Small intestine (tissue), 7 donors: ENCODE results near the gene HASPIN. TPM values are rescaled to one million over a fixed set of nuclear protein-coding genes. Genes with fewer than 3 reads are reported as not detected.
A peak's percentile ranks its signal among the peaks of the same experiment; 100 is the strongest.

Experiments
- DNase-seq, 2 donors: peaks; one replicate each; pipeline versions ENCODE4 v3.0.0 to v3.0.0-alpha.2; 2013
- FAIRE-seq: peaks from 2 replicates; lab custom pipeline; 2012; peaks lifted over from hg19 to GRCh38; lab: Jason Lieb, UNC
- H3K27ac ChIP-seq, 3 donors: one replicate each; pipeline ENCODE4 v1.5.1; 2013; ENCODE audit warnings: low read length in 2 of 3, mild to moderate bottlenecking in 2 of 3, control low read depth in 1 of 3, inconsistent platforms in 1 of 3, low read depth in 1 of 3, moderate library complexity in 1 of 3
- H3K27me3 ChIP-seq, 3 donors: one replicate each; pipeline ENCODE4 v1.6.1; 2013; ENCODE audit warnings: low read length in 3 of 3, inconsistent platforms in 1 of 3; ENCODE audit not compliant: control insufficient read depth in 3 of 3, insufficient read depth in 3 of 3
- H3K36me3 ChIP-seq, 3 donors: one replicate each; pipeline ENCODE4 v1.6.1; 2013; ENCODE audit warnings: low read length in 3 of 3, inconsistent platforms in 1 of 3, low read depth in 1 of 3, mild to moderate bottlenecking in 1 of 3, moderate library complexity in 1 of 3; ENCODE audit not compliant: control insufficient read depth in 3 of 3, insufficient read depth in 2 of 3
- H3K4me1 ChIP-seq, 3 donors: one replicate each; pipeline ENCODE4 v1.6.1; 2013; ENCODE audit warnings: low read length in 2 of 3, inconsistent platforms in 1 of 3, low read depth in 1 of 3, mild to moderate bottlenecking in 1 of 3, moderate library complexity in 1 of 3; ENCODE audit not compliant: control insufficient read depth in 3 of 3, insufficient read depth in 2 of 3
- H3K4me3 ChIP-seq, 3 donors: one replicate each; pipeline ENCODE4 v1.5.1; 2013; ENCODE audit warnings: low read length in 3 of 3, control low read depth in 1 of 3, inconsistent platforms in 1 of 3, low read depth in 1 of 3, mild to moderate bottlenecking in 1 of 3, moderate library complexity in 1 of 3
- H3K9me3 ChIP-seq, 2 donors: one replicate each; pipeline ENCODE4 v1.6.1; 2013; ENCODE audit warnings: low read depth in 1 of 2, low read length in 1 of 2; ENCODE audit not compliant: control insufficient read depth in 2 of 2, insufficient read depth in 1 of 2
- WGBS, 3 donors: extraction: QIAGEN DNeasy Blood & Tissue Kit; methylation state at CpG; one replicate each; pipeline ENCODE4 v1.1.7; 2013; 5-methylcytosine and 5-hydroxymethylcytosine counted together
- polyA plus RNA-seq, 4 donors: library from polyadenylated mRNA; stranded (reverse) in 3 of 4; unstranded in 1 of 4; fragments of 200-250 nt in 3 of 4; fragments of 120-200 nt in 1 of 4; gene quantifications; one replicate each; pipeline versions ENCODE4 v1.2.1 to v1.2.3, GENCODE V29; 2013
- donor health status: healthy with polysubstance abuse.
- donor health status: control.
- donor health status: control.
- donor health status: Bipolar disorder and iron deficiency.
- donor health status: healthy.

HASPIN gene
- polyA plus RNA-seq, 4 donors, result 2.6 to 3.6 TPM; not detected in 2

DNA sequence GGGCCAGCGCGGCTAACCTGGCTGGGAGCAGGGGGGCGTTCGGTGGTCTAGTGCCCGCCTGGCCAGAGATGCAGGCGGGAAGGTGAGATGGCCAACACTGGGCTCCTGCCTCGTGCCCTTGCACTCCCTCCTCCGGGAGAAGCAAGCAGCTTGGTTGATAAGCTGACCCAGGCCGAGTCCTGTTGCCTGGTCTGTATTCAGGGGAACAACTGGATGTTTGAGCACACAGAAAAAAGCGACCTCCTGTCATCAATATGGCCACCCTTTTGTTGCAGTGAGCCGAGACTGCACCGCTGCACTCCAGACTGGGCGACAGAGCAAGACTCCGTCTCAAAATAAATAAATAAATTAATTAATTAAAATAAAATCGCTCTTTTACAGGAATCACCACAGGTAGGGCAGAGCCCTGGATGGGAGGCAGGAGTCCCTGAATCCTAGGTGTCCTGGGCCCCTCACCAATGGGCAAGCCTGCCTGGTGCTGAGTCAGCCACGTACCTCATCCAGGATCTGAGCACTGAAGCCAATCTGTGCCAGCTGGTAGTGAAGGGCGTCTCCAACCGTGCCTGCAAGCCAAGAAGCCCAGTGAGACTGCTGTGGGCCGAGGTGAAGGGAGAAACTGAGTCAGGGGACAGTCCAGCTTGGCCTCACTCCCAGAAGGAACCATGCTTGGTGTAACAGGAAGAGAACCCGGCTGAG lies 31.8 kb downstream of the HASPIN start:
- Histone ChIP-seq H3K4me1 (peaks cover 0 to 7% (median 0%) of the 10 kb centered on the region in 3 donors), H3K9me3 (peaks cover 0 to 12% of the 10 kb centered on the region in 2 donors), H3K27me3 (no peaks in the 10 kb centered on the region), H3K27ac (peak overlapping the region; percentile 71 to 89 (median 79)), H3K4me3 (peak overlapping the region in 2 of 3 donors; percentile 55 to 61), H3K36me3 (no peaks in the 10 kb centered on the region)
- no peak for FAIRE-seq
- no peak for DNase-seq
- 33 to 58% (median 51%) methylated on average over 20 of the region's 20 CpGs for WGBS, 3 donors

DNA sequence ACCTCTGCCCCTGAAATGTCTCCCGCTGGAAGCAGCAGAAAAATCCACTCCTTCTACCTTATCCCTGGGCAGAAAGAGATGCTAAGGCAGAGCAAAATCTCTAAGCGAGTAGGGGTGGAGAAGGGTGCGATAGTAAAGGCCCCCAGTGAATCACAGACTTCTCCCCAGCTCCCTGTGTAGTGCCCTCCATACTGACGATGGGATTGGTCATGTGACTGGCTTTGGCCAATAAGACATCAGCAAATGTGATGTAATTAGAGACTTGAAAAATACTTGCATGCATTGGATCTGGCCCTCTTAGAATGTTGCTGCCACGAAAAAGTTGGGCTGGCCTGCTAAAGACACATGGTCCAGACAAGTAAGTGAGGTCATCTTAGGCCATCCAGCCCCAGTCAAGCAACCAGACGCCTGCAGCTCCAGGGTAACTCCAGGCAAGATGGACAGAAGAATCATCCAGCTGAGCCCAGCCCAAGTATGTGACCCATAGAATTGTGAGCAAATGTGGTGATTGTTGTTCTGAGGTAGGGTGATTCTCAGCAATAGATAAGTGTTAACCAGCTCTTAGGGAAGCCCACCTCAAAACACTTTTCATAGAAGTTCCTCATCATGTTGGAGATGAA lies 36.0 kb downstream of the HASPIN start:
- H3K4me1 ChIP-seq, result peaks cover 0 to 7% (median 0%) of the 10 kb centered on the region in 3 donors
- no peak for DNase-seq
- WGBS, 3 donors, result 85 to 88% (median 86%) methylated on average over 6 of the region's 6 CpGs

DNA sequence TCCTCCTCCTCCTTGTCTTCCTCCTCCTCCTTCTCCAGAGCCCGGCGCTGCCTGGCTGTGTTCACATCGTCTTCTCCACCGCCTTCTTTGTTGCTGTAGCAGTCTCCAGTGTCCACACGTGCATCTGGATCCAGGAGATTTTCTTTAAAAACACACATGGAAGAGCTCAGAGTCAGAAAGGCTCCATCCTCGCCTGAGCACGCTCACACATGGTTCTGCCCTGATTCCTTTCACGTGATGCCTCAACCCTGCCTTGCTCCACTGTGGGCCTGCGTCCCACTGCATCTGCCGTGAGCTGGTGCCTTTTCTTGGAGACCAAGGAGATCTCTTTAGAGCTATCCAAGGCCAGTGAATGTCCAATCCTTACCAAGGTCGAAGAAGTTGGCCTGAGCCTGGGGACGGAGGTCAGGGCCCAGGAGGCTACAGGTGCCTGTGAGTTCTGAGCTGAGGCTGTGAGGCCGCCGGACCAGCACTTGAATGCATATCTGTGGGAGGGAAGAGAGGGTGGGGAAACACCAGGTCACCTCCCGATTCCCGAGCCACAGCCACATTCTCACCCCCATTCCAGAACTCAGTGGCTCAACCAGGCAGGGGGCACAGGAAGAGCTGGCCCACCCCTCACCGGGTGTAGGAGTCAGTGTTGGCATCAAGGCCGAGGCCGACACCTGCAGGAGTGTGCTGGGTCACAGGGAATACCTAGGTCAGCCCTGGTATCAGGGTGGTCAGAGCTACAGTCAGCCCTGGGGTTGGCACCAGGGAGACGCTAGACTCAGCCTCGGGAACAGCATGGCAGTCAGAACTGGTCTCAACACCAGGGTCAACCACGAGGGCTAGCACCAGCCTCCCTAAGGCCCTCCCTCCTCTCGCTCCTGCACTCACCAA lies 37.6 kb downstream of the HASPIN start:
- Histone ChIP-seq H3K9me3 (peaks cover 0 to 12% of the 10 kb centered on the region in 2 donors), H3K4me1 (no peaks in the 10 kb centered on the region), H3K36me3 (no peaks in the 10 kb centered on the region), H3K27me3 (no peaks in the 10 kb centered on the region), H3K27ac (no peak overlapping the region), H3K4me3 (no peak overlapping the region)
- FAIRE-seq (no peak), DNase-seq (no peak)
- WGBS, 3 donors, result 84 to 88% (median 87%) methylated on average over 23 of the region's 23 CpGs

More for the DNA sequence above, 36.0 kb downstream of the HASPIN start:
- no peak for FAIRE-seq
- Histone ChIP-seq H3K9me3 (peaks cover 0 to 12% of the 10 kb centered on the region in 2 donors), H3K27ac (no peak overlapping the region), H3K36me3 (no peaks in the 10 kb centered on the region), H3K27me3 (no peaks in the 10 kb centered on the region), H3K4me3 (no peak overlapping the region)

DNA sequence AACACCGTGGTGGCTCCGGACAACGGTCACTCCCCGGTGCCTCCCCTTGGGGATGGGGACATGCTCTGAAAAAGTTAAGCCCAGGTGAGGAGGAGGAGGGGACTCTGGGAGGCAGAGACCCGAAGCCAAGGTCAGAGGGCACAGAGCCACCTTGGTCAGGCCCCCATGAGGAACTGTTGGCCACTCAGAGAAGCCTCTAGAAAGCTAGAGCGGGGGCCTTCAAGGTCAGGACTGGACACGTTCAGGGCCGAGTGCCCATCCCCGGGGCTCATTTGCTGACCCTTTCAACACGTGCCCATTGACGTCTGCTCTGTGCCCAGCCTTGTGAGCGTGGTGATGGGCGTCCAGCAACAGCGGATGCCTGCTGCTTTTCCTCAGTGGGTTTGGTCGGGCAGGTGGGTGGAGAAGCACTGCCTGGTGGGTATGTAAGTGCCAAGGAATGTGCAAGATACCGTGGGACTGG lies 38.2 kb downstream of the HASPIN start:
- Histone ChIP-seq H3K36me3 (no peaks in the 10 kb centered on the region), H3K4me3 (no peak overlapping the region), H3K27ac (no peak overlapping the region), H3K27me3 (no peaks in the 10 kb centered on the region), H3K4me1 (no peaks in the 10 kb centered on the region), H3K9me3 (peaks cover 0 to 12% of the 10 kb centered on the region in 2 donors)
- DNase-seq (no peak), FAIRE-seq (no peak)
- 75 to 82% (median 78%) methylated on average over 16 of the region's 16 CpGs for WGBS, 3 donors

DNA sequence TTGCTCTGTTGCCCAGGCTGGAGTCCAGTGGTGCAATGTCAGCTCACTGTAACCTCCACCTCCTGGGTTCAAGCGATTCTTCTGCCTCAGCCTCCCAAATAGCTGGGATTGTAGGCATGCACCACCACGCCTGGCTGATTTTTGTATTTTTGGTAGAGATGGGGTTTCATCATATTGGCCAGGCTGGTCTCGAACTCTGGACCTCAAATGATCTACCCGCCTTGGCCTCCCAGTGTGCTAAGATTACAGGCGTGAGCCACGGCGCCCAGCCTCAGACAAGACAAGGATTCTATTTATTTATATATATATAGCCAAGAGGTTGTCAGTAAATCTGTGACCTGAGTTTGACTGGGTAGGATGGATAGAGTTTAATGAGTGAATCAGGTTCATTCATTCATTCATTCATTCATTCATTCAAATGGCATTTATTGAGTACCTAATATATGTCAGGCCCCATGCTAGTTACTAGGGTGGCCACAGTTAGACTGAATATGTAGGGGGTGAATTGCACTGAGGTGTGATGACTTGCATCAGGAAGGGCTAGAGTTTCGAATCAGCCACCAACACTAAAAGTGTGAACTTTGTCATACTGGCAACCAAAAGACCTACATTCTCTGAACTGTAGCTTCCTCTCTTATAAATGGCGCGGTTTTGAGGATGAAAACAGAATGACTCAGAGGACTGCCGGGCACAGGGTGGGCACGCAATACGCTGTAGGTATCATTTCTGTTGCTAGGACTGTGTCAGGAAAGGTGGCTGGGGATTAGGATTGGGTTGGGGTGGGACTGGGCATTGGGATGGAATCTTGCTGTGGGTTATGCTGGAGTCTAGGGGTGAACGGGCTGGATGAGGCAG lies 39.4 kb downstream of the HASPIN start:
- Histone ChIP-seq H3K4me1 (no peaks in the 10 kb centered on the region), H3K27ac (peak overlapping the region in 1 of 3 donors; percentile 67), H3K36me3 (no peaks in the 10 kb centered on the region), H3K9me3 (peaks cover 0 to 16% of the 10 kb centered on the region in 2 donors), H3K27me3 (no peaks in the 10 kb centered on the region), H3K4me3 (peak overlapping the region in 1 of 3 donors; percentile 2)
- no peak for FAIRE-seq
- WGBS, 3 donors, result 82 to 86% (median 83%) methylated on average over 14 of the region's 14 CpGs
- no peak for DNase-seq

DNA sequence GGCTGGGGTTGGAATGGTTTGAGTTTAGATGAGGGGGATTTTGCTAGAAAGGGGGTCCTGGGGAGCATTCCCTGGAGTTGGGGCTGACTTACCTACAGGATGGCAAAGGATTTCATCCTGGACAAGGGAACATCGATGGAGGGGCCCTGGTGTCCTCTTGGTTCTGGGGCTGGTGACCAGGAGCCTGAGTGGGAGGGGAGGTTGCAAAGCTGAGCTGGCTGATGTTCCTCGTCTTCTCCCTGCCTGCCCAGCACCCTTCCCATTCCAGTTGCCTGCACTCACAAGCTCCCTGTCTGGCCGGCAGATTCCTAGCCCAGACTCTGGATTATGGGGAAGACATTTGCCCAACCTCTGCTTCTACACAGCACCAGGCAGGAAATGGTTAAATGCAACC lies 40.1 kb downstream of the HASPIN start:
- DNase-seq (no peak), FAIRE-seq (no peak)
- Histone ChIP-seq H3K36me3 (no peaks in the 10 kb centered on the region), H3K4me1 (no peaks in the 10 kb centered on the region), H3K27ac (peak overlapping the region in 2 of 3 donors; percentile 50 to 67), H3K9me3 (peaks cover 0 to 16% of the 10 kb centered on the region in 2 donors), H3K4me3 (peak overlapping the region in 1 of 3 donors; percentile 2), H3K27me3 (no peaks in the 10 kb centered on the region)
- 69 to 77% (median 75%) methylated on average over 3 of the region's 3 CpGs for WGBS, 3 donors

DNA sequence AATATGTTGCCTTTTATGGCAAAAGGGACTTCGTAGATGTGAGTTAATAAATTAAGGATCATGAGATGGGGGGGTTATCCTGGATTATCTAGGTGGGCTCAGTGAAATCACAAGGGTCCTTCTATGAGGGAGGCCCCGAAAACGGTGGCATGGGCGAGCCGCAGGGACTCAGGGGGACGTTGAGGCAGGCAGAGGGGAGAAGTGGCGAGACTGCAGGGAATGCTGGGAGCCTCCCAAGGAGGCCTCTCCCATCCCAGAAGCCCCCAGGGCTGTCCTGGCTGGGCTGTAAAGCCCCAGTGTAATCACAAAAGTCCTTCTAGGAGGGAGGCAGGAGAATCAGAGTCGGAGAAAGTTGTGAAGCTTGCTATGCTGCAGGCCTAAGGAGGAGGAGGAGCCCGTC lies 42.3 kb downstream of the HASPIN start:
- Histone ChIP-seq H3K36me3 (no peaks in the 10 kb centered on the region), H3K4me1 (no peaks in the 10 kb centered on the region), H3K27me3 (no peaks in the 10 kb centered on the region), H3K27ac (peak overlapping the region in 2 of 3 donors; percentile 24 to 77), H3K9me3 (peaks cover 0 to 4% of the 10 kb centered on the region in 2 donors), H3K4me3 (no peak overlapping the region)
- no peak for DNase-seq
- FAIRE-seq, result no peak
- 86 to 90% (median 86%) methylated on average over 9 of the region's 9 CpGs for WGBS, 3 donors
